ENCODE measurements around the gene ANKMY1. TPM values are rescaled to one million over a fixed set of nuclear protein-coding genes. Genes with fewer than 3 reads are reported as not detected.

The ANKMY1 gene
- total and polyA plus RNA-seq, 2 of the 8 experiments (the other 6 are each of a cell fraction or from before 2014, with no cell fraction given): 4.5 to 4.8 TPM

DNA sequence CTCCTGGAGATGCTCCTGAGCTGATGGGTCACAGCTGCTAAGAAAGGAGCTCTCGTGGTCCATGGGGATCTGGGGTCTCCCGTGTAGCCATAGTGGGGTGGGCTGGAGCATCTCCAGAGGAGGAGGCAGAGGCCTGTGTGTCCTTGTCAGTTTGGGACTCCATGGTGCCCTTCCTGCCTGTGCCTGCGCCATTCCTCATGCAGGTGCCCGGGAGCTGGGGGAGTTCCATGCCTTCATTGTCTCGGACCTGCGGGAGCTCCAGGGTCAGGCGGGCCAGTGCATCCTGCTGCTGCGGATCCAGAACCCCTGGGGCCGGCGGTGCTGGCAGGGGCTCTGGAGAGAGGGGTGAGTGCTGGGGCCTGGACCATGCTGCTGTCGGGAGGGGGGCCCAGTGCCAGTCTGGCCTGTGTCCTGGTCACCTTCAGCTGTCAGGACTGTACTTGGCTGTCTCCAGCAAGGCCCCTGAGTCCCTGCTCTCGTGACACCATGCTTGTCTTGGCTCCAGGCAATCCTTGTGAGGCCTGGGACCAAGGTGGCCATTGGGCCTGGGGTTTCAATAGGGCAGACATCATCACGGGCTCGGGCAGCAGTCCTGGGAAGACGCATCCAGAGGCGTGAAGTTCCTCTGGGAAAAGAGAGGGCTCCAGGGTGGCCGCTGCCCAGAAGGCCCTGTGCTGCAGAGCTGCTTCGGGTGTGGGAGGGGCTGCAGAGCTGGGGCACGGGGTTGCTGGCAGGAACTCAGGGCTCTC is 36.1 kb upstream of the ANKMY1 start:
- Histone ChIP-seq H4K5ac (ENCODE audit: insufficient read length, low read depth, low read length) (no peak overlapping the region), H2BK120ac (replicated peaks; ENCODE audit: low read depth, low read length) (no peak overlapping the region), H3K4me1 (replicated peaks in 1 of 4; ENCODE audit: control insufficient read depth in 3 of 4, insufficient read depth in 4 of 4, low read length in 3 of 4) (no peaks in the 10 kb centered on the region), H3K23me2 (ENCODE audit: low read depth, low read length) (no peaks in the 10 kb centered on the region), H3K27ac (ENCODE audit: low read depth, low read length) (no peak overlapping the region), H4K91ac (replicated peaks; ENCODE audit: insufficient read length, low read length) (no peak overlapping the region), H3K4ac (replicated peaks; ENCODE audit: insufficient read length, low read depth, low read length) (no peak overlapping the region), H3K79me1 (ENCODE audit: low read depth, low read length) (peaks cover 9% of the 10 kb centered on the region), H3K9ac (replicated peaks in 1 of 4; ENCODE audit: extremely low read depth in 1 of 4, low read depth in 3 of 4, low read length in 3 of 4) (no peak overlapping the region), H3K23ac (ENCODE audit: insufficient read length) (no peak overlapping the region), H2AFZ (ENCODE audit: low read length) (no peak overlapping the region), H3K9me3 (ENCODE audit: insufficient read depth in 2 of 2, low read depth in 1 of 2, low read length in 1 of 2) (no peaks in the 10 kb centered on the region), H4K8ac (ENCODE audit: extremely low read depth, insufficient read depth, low read length) (no peak overlapping the region), H4K20me1 (replicated peaks in 1 of 2; ENCODE audit: control insufficient read depth in 1 of 2, insufficient read depth in 2 of 2, low read length in 2 of 2) (peaks cover 3 to 21% of the 10 kb centered on the region in 2 experiments), H3K18ac (ENCODE audit: extremely low read depth, low read length) (no peak overlapping the region), H3K36me3 (ENCODE audit: control insufficient read depth in 2 of 4, insufficient read depth in 4 of 4, low read length in 3 of 4) (peaks cover 0 to 15% (median 11%) of the 10 kb centered on the region in 4 experiments; a peak in 5 of 8 replicates), H3K56ac (replicated peaks; ENCODE audit: insufficient read length, low read depth, low read length) (no peak overlapping the region), H3K14ac (ENCODE audit: insufficient read length) (no peak overlapping the region), H3K27me3 (replicated peaks in 1 of 4; ENCODE audit: control insufficient read depth in 3 of 4, extremely low read depth in 1 of 4, insufficient read depth in 3 of 4, low read length in 3 of 4) (no peaks in the 10 kb centered on the region), H2BK5ac (ENCODE audit: low read depth, low read length) (no peak overlapping the region), H2BK20ac (ENCODE audit: low read length) (no peak overlapping the region), H3K4me3 (ENCODE audit: extremely low read depth in 1 of 4, insufficient read depth in 2 of 4, low read depth in 3 of 4, low read length in 4 of 4) (no peak overlapping the region), H2BK12ac (ENCODE audit: low read depth, low read length) (no peak overlapping the region), H3K4me2 (ENCODE audit: insufficient read depth in 1 of 2, low read depth in 2 of 2, low read length in 2 of 2) (no peak overlapping the region), H2BK15ac (ENCODE audit: low read length) (no peak overlapping the region), H3K79me2 (ENCODE audit: control insufficient read depth in 1 of 2, insufficient read depth in 2 of 2, low read length in 2 of 2) (peaks cover 0 to 12% of the 10 kb centered on the region in 2 experiments; a peak in 2 of 4 replicates), H2AK5ac (ENCODE audit: low read depth, low read length) (no peak overlapping the region)
- CTCF ChIA-PET (ENCODE audit: partially characterized antibody): interaction anchor here (0.6 to 3.5 kb wide), 6 partner anchors 8 to 28 kb away, joined by 3 to 17 read pairs (median 4); no protein-coding TSS in a partner anchor
- DNase-seq (ENCODE audit: low read depth in 1 of 2, low spot score in 2 of 2): no peak
- no peak for FAIRE-seq
- POLR2A ChIA-PET (ENCODE audit: partially characterized antibody): interaction anchor here (1.0 to 2.1 kb wide), 2 partner anchors 8 to 121 kb away, joined by 3 to 13 read pairs; partner anchors contain the start of gene CAPN10
- WGBS, 2 experiments (ENCODE audit: extremely low coverage in 1 of 2, insufficient coverage in 1 of 2, insufficient read length in 1 of 2, insufficient replicate concordance in 2 of 2, low coverage in 1 of 2, low lambda C conversion rate in 2 of 2, missing lambda C conversion rate in 1 of 2): 91% methylated on average over 17 of the region's 19 CpGs; no CpG with 5 or more reads in 1 of the 2 experiments
- TF ChIP-seq, protein P1, sequence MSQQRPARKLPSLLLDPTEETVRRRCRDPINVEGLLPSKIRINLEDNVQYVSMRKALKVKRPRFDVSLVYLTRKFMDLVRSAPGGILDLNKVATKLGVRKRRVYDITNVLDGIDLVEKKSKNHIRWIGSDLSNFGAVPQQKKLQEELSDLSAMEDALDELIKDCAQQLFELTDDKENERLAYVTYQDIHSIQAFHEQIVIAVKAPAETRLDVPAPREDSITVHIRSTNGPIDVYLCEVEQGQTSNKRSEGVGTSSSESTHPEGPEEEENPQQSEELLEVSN (IDR thresholded peaks at IDR 0.05): no peak
- TF ChIP-seq EGR1 (IDR thresholded peaks at IDR 0.05; ENCODE audit: borderline replicate concordance, low read depth, low read length): no peak
- no peak for TF ChIP-seq SIX5 (IDR thresholded peaks at IDR 0.05; ENCODE audit: low read depth, low read length)
- TF ChIP-seq NANOG (IDR thresholded peaks at IDR 0.05; ENCODE audit: insufficient read depth, low read depth, low read length, poor library complexity, severe bottlenecking): no peak
